22Rv1 (cell line): Measurements from ENCODE around the gene JAG2.

Source experiments
- ZFX ChIP-seq: fragments of 450-650 bp; IDR thresholded peaks from 2 replicates; pipeline ENCODE4 v1.6.1; 2017; ENCODE audit warnings: antibody characterized with exemption, borderline replicate concordance
- TF ChIP-seq, protein P1 (sequence below): fragments of 450-650 bp; IDR thresholded peaks from 2 replicates; pipeline ENCODE4 v1.5.1; 2017; ENCODE audit warnings: mild to moderate bottlenecking

DNA sequence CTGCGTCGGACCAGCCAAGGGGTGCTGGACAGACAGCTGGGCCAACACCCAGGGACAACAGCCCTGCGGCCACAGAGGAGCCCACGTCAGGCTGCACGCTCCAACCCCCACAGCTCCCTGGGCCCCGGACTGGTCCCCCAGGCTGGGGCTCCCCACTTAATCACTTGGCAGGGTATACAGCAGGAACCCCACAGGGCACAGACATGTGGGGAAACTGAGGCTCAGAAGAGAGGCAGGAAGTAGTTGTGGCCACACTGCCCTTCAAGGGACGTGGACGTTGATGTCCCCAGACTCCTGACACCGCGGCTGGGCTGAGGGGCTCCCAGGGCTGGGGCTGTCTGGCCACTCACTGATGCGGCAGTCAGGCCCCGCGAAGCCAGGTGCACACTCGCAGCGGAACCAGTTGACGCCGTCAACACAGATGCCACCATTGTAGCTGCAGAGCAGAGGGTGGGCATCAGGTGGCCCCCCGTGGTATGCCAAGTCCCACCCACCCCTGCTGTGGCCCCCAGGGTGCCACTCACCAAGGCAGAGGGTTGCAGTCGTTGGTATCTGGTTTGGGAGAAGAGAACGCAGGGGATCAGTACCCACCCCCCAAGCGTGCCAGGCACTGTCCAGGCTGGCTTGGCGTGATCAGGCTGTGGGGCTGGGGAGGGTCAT is 21.5 kb downstream of the JAG2 start:
- TF ChIP-seq, protein P1, sequence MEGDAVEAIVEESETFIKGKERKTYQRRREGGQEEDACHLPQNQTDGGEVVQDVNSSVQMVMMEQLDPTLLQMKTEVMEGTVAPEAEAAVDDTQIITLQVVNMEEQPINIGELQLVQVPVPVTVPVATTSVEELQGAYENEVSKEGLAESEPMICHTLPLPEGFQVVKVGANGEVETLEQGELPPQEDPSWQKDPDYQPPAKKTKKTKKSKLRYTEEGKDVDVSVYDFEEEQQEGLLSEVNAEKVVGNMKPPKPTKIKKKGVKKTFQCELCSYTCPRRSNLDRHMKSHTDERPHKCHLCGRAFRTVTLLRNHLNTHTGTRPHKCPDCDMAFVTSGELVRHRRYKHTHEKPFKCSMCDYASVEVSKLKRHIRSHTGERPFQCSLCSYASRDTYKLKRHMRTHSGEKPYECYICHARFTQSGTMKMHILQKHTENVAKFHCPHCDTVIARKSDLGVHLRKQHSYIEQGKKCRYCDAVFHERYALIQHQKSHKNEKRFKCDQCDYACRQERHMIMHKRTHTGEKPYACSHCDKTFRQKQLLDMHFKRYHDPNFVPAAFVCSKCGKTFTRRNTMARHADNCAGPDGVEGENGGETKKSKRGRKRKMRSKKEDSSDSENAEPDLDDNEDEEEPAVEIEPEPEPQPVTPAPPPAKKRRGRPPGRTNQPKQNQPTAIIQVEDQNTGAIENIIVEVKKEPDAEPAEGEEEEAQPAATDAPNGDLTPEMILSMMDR = no peak
- no peak for TF ChIP-seq ZFX
